ENCODE data around the gene XPO1. TPM values are rescaled to one million over a fixed set of nuclear protein-coding genes. Genes with fewer than 3 reads are reported as not detected.

The XPO1 gene
- polyA plus RNA-seq, 3 donors = 19.0 to 36.4 (median 20.9) TPM

DNA sequence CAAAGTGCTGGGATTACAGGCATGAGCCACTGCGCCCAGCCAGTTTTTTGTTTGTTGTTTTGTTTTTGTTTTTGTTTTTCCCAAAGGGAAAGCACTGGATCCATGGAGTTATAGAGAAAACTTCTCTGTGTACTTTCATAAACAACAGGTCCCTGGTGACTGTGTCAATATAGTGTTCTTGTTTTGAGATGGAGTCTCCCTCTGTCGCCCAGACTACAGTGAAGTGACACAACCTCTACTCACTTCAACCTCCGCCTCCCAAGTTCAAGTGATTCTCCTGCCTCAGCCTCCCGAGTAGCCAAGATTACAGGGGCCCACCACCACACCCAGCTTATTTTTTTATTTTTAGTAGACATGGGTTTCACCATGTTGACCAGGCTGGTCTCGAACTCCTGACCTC, 83.8 kb downstream of the XPO1 start:
- H3K27ac ChIP-seq (ENCODE audit: low read depth in 1 of 2, low read length in 2 of 2) = peak overlapping the region in 1 of 2 donors; percentile 36
- DNase-seq = no peak
- intact Hi-C loops (cut with micrococcal nuclease) = no loop called here
- no peak overlapping the region for H3K9ac ChIP-seq (ENCODE audit: insufficient read depth, low read length, poor library complexity, severe bottlenecking)
- H3K9me3 ChIP-seq (replicated peaks in 1 of 2; ENCODE audit: control insufficient read depth in 1 of 2, insufficient read depth in 1 of 2, low read length in 2 of 2) = no peaks in the 10 kb centered on the region
- Mint-ChIP-seq H3K4me3 (no peak overlapping the region), H3K9me3 (peaks cover 0 to 3% (median 0%) of the 10 kb centered on the region in 7 donors), H3K27ac (peak overlapping the region in 6 of 7 donors; percentile 30 to 82 (median 65)), H3K4me1 (peaks cover 15% of the 10 kb centered on the region), H3K36me3 (peaks cover 4 to 25% of the 10 kb centered on the region in 2 donors), H3K27me3 (ENCODE audit: low read depth in 3 of 3) (no peaks in the 10 kb centered on the region)
- H3K27me3 ChIP-seq (ENCODE audit: control insufficient read depth in 2 of 2, insufficient read depth in 2 of 2, low read length in 2 of 2) = no peaks in the 10 kb centered on the region
- no CpG with 5 or more reads among the region's 5 CpGs for whole genome bisulfite sequencing (ENCODE audit: insufficient coverage)
- peaks cover 100% of the 10 kb centered on the region for H4K20me1 ChIP-seq (ENCODE audit: insufficient read depth, low read length)
- no peak overlapping the region for H3K4me3 ChIP-seq (replicated peaks in 1 of 3; ENCODE audit: low read depth in 2 of 3, low read length in 3 of 3)
- TF ChIP-seq, protein P1, sequence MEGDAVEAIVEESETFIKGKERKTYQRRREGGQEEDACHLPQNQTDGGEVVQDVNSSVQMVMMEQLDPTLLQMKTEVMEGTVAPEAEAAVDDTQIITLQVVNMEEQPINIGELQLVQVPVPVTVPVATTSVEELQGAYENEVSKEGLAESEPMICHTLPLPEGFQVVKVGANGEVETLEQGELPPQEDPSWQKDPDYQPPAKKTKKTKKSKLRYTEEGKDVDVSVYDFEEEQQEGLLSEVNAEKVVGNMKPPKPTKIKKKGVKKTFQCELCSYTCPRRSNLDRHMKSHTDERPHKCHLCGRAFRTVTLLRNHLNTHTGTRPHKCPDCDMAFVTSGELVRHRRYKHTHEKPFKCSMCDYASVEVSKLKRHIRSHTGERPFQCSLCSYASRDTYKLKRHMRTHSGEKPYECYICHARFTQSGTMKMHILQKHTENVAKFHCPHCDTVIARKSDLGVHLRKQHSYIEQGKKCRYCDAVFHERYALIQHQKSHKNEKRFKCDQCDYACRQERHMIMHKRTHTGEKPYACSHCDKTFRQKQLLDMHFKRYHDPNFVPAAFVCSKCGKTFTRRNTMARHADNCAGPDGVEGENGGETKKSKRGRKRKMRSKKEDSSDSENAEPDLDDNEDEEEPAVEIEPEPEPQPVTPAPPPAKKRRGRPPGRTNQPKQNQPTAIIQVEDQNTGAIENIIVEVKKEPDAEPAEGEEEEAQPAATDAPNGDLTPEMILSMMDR (IDR thresholded peaks at IDR 0.05) = no peak
- no peak overlapping the region for H2AFZ ChIP-seq (ENCODE audit: insufficient read depth, low read depth, low read length, poor library complexity, severe bottlenecking)
- H3K36me3 ChIP-seq (replicated peaks in 1 of 2; ENCODE audit: control insufficient read depth in 1 of 2, insufficient read depth in 2 of 2, low read length in 2 of 2) = no peaks in the 10 kb centered on the region
- no peak overlapping the region for H3K4me2 ChIP-seq (replicated peaks; ENCODE audit: extremely low read depth, low read length, poor library complexity, severe bottlenecking)
- H3K4me1 ChIP-seq (ENCODE audit: control insufficient read depth in 1 of 2, insufficient read depth in 2 of 2, low read length in 2 of 2) = no peaks in the 10 kb centered on the region
- peaks cover 100% of the 10 kb centered on the region for H3K79me2 ChIP-seq (ENCODE audit: insufficient read depth, low read length)

DNA sequence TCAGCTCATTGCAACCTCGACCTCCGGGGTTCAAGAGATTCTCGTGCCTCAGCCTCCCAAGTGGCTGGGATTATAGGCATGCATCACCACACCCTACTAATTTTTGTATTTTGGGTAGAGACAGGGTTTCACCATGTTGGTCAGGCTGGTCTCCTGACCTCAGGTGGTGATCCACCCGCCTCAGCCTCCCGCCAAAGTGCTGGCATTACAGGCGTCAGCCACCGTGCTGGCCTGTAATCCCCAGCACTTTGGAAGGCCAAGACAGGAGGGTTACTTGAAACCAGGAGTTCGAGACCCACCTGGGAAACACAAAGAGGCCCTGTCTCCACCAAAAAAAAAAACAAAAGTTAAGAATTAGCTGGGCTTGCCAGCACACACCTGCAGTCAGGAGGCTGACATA, 85.8 kb downstream of the XPO1 start:
- Histone ChIP-seq H3K4me2 (replicated peaks; ENCODE audit: extremely low read depth, low read length, poor library complexity, severe bottlenecking) (no peak overlapping the region), H3K4me3 (replicated peaks in 1 of 3; ENCODE audit: low read depth in 2 of 3, low read length in 3 of 3) (no peak overlapping the region), H3K27me3 (ENCODE audit: control insufficient read depth in 2 of 2, insufficient read depth in 2 of 2, low read length in 2 of 2) (no peaks in the 10 kb centered on the region), H2AFZ (ENCODE audit: insufficient read depth, low read depth, low read length, poor library complexity, severe bottlenecking) (no peak overlapping the region), H3K27ac (ENCODE audit: low read depth in 1 of 2, low read length in 2 of 2) (no peak overlapping the region), H3K4me1 (ENCODE audit: control insufficient read depth in 1 of 2, insufficient read depth in 2 of 2, low read length in 2 of 2) (no peaks in the 10 kb centered on the region), H3K9ac (ENCODE audit: insufficient read depth, low read length, poor library complexity, severe bottlenecking) (no peak overlapping the region), H3K9me3 (replicated peaks in 1 of 2; ENCODE audit: control insufficient read depth in 1 of 2, insufficient read depth in 1 of 2, low read length in 2 of 2) (no peaks in the 10 kb centered on the region), H4K20me1 (ENCODE audit: insufficient read depth, low read length) (peaks cover 100% of the 10 kb centered on the region), H3K79me2 (ENCODE audit: insufficient read depth, low read length) (peaks cover 100% of the 10 kb centered on the region), H3K36me3 (replicated peaks in 1 of 2; ENCODE audit: control insufficient read depth in 1 of 2, insufficient read depth in 2 of 2, low read length in 2 of 2) (no peaks in the 10 kb centered on the region)
- TF ChIP-seq, protein P1 (IDR thresholded peaks at IDR 0.05) = no peak
- Mint-ChIP-seq H3K9me3 (peaks cover 0 to 3% (median 0%) of the 10 kb centered on the region in 7 donors), H3K27ac (peak overlapping the region in 3 of 7 donors; percentile 14 to 68 (median 46)), H3K4me1 (peaks cover 3% of the 10 kb centered on the region), H3K4me3 (no peak overlapping the region), H3K27me3 (ENCODE audit: low read depth in 3 of 3) (no peaks in the 10 kb centered on the region), H3K36me3 (peaks cover 4 to 21% of the 10 kb centered on the region in 2 donors)
- intact Hi-C loops (cut with micrococcal nuclease) = no loop called here
- no peak for DNase-seq
- 100% methylated on average over 5 of the region's 8 CpGs for WGBS (ENCODE audit: insufficient coverage)
